ENCODE data around the gene EPYC.

- TF ChIP-seq POLR2A (IDR thresholded peaks at IDR 0.05) (no peak), CTCF (IDR thresholded peaks at IDR 0.05) (peak in 1 of 3 experiments; percentile 51)
Observed at GRCh38 chr12:90945070-90945649, 59.6 kb downstream of the EPYC start.
